ENCODE measurements around the gene HSFX2. TPM values are rescaled to one million over a fixed set of nuclear protein-coding genes. Genes with fewer than 3 reads are reported as not detected.

Gene HSFX2
- total RNA-seq, 2 experiments from 2014 or later, result 0.28 TPM; not detected in 1

Other genes with a start within 250 kb of the HSFX2 start
- gene IDS, start 90.0 kb downstream of the HSFX2 start, total RNA-seq, result 100 to 1,000 TPM; 108 to 109 TPM
- 10 to 100 TPM; 25.7 to 30.1 TPM for gene EOLA1, start 54.3 kb downstream of the HSFX2 start, total RNA-seq
- gene HSFX3, start 45.4 kb downstream of the HSFX2 start, total RNA-seq, result not detected
- not detected for gene MAGEA9B, start 7.9 kb downstream of the HSFX2 start, total RNA-seq
- 10 to 100 TPM; 23.6 to 28.7 TPM for gene TMEM185A, start 36.5 kb upstream of the HSFX2 start, total RNA-seq
- not detected for gene MAGEA11, start 116.7 kb upstream of the HSFX2 start, total RNA-seq
- gene HSFX1, start 178.8 kb upstream of the HSFX2 start, total RNA-seq, result 1 to 10 TPM in 1 of 2 experiments, under 1 TPM in 1; 0.86 to 1.4 TPM
- gene MAGEA9, start 186.6 kb upstream of the HSFX2 start, total RNA-seq, result not detected